WTC11 (cell line): ENCODE data around the gene CAMSAP1. TPM values are rescaled to one million over a fixed set of nuclear protein-coding genes. Genes with fewer than 3 reads are reported as not detected.

Experiments used
- ATAC-seq: fragments of 200-7000 bp; cut with Tn5 transposase; 2 replicates; pipeline ENCODE4 v1.10.0; 2021; ENCODE audit warnings: mild to moderate bottlenecking, moderate library complexity
- CTCF ChIA-PET: fragments of 300-600 bp; sonication (Branson Sonifier 250); formaldehyde crosslinking; loops from one replicate; lab custom pipeline; 2021; ENCODE audit warnings: antibody characterized with exemption; lab: Charles Lee
- POLR2A ChIA-PET: fragments of 350-600 bp; sonication (Branson Sonifier 250); formaldehyde crosslinking; loops from one replicate; lab custom pipeline; 2021; ENCODE audit warnings: antibody characterized with exemption; lab: Charles Lee
- DNase-seq: peaks from one replicate; pipeline ENCODE4 v3.0.0; 2021; ENCODE audit warnings: low spot score
- H3K27ac Mint-ChIP-seq: 2 replicates; pipeline ENCODE4 v1.8.0; 2021; ENCODE audit warnings: mixed read lengths
- H3K27me3 Mint-ChIP-seq: 2 replicates; pipeline ENCODE4 v1.8.0; 2021; ENCODE audit warnings: low read depth, mild to moderate bottlenecking, moderate library complexity, mixed read lengths
- H3K36me3 Mint-ChIP-seq: 2 replicates; pipeline ENCODE4 v1.8.0; 2021; ENCODE audit warnings: mixed read lengths
- H3K4me1 Mint-ChIP-seq: 2 replicates; pipeline ENCODE4 v1.8.0; 2022; ENCODE audit warnings: mixed read lengths
- H3K4me3 Mint-ChIP-seq: 2 replicates; pipeline ENCODE4 v1.8.0; 2021; ENCODE audit warnings: mild to moderate bottlenecking, moderate library complexity, mixed read lengths
- H3K9me3 Mint-ChIP-seq: 2 replicates; pipeline ENCODE4 v1.8.0; 2021; ENCODE audit warnings: mixed read lengths
- ATF1 ChIP-seq: sonication (generic); formaldehyde crosslinking; IDR thresholded peaks from 2 replicates; pipeline ENCODE4 v1.8.1; 2023; ENCODE audit warnings: mild to moderate bottlenecking, moderate library complexity, missing genetic modification reagents
- CREB1 ChIP-seq: sonication (generic); formaldehyde crosslinking; IDR thresholded peaks from 2 replicates; pipeline ENCODE4 v1.8.0; 2023; ENCODE audit warnings: mild to moderate bottlenecking, missing genetic modification reagents
- ESRRA ChIP-seq: sonication (generic); formaldehyde crosslinking; IDR thresholded peaks from 2 replicates; pipeline ENCODE4 v1.8.1; 2022; ENCODE audit warnings: mild to moderate bottlenecking, missing genetic modification reagents, borderline replicate concordance
- ETV6 ChIP-seq: sonication (generic); formaldehyde crosslinking; IDR thresholded peaks from 2 replicates; pipeline ENCODE4 v1.8.1; 2022; ENCODE audit warnings: mild to moderate bottlenecking, missing genetic modification reagents
- FOXP1 ChIP-seq: sonication (generic); formaldehyde crosslinking; IDR thresholded peaks from 2 replicates; pipeline ENCODE4 v1.8.0; 2022; ENCODE audit warnings: missing genetic modification reagents, mild to moderate bottlenecking, moderate library complexity, borderline replicate concordance
- MXD4 ChIP-seq: fragments of 250-450 bp; sonication (Bioruptor Pico); IDR thresholded peaks from 2 replicates; pipeline ENCODE4 v1.8.0; 2021; ENCODE audit warnings: mild to moderate bottlenecking, moderate library complexity, borderline replicate concordance
- MYBL2 ChIP-seq: sonication (generic); formaldehyde crosslinking; IDR thresholded peaks from 2 replicates; pipeline ENCODE4 v1.8.1; 2023; ENCODE audit warnings: mild to moderate bottlenecking, moderate library complexity, missing genetic modification reagents
- NR1H2 ChIP-seq: sonication (generic); formaldehyde crosslinking; IDR thresholded peaks from 2 replicates; pipeline ENCODE4 v1.9.0; 2021; ENCODE audit warnings: mild to moderate bottlenecking, moderate library complexity, missing genetic modification reagents
- RELA ChIP-seq: sonication (generic); formaldehyde crosslinking; IDR thresholded peaks from 2 replicates; pipeline ENCODE4 v1.8.1; 2022; ENCODE audit warnings: missing genetic modification reagents, mild to moderate bottlenecking, borderline replicate concordance
- SMAD3 ChIP-seq: sonication (generic); formaldehyde crosslinking; IDR thresholded peaks from 2 replicates; pipeline ENCODE4 v1.8.0; 2022; ENCODE audit warnings: missing genetic modification reagents, mild to moderate bottlenecking, borderline replicate concordance
- TP53 ChIP-seq: sonication (generic); formaldehyde crosslinking; IDR thresholded peaks from 2 replicates; pipeline ENCODE4 v1.8.1; 2023; ENCODE audit warnings: mild to moderate bottlenecking, missing genetic modification reagents
- ZNF219 ChIP-seq: sonication (generic); formaldehyde crosslinking; IDR thresholded peaks from 2 replicates; pipeline ENCODE4 v1.8.0; 2023; ENCODE audit warnings: missing genetic modification reagents, mild to moderate bottlenecking, borderline replicate concordance
- ZNF232 ChIP-seq: sonication (generic); formaldehyde crosslinking; IDR thresholded peaks from 2 replicates; pipeline ENCODE4 v1.8.0; 2022; ENCODE audit warnings: mild to moderate bottlenecking, missing genetic modification reagents
- ZNF263 ChIP-seq: sonication (generic); formaldehyde crosslinking; IDR thresholded peaks from 2 replicates; pipeline ENCODE4 v1.8.1; 2022; ENCODE audit warnings: low read depth, mild to moderate bottlenecking, moderate library complexity, missing genetic modification reagents
- ZNF317 ChIP-seq: sonication (generic); formaldehyde crosslinking; IDR thresholded peaks from 2 replicates; pipeline ENCODE4 v1.8.1; 2023; ENCODE audit warnings: low read depth, mild to moderate bottlenecking, moderate library complexity, missing genetic modification reagents, borderline replicate concordance
- total RNA-seq: library from RNA; stranded (reverse); gene quantifications from 3 replicates; pipeline ENCODE4 v1.2.3, GENCODE V29; 2021
- TF ChIP-seq, protein P1 (sequence below): sonication (generic); formaldehyde crosslinking; IDR thresholded peaks from 2 replicates; pipeline ENCODE4 v1.8.1; 2023; ENCODE audit warnings: mild to moderate bottlenecking, missing genetic modification reagents, borderline replicate concordance
- TF ChIP-seq, protein P2 (sequence below): sonication (generic); formaldehyde crosslinking; IDR thresholded peaks from 2 replicates; pipeline ENCODE4 v1.8.0; 2022; ENCODE audit warnings: mild to moderate bottlenecking, missing genetic modification reagents
- TF ChIP-seq, protein P3 (sequence below): fragments of 250-450 bp; sonication (Bioruptor Pico); conservative IDR thresholded peaks from 2 replicates; pipeline ENCODE4 v1.9.0; 2021; ENCODE audit warnings: mild to moderate bottlenecking
- TF ChIP-seq, protein P4 (sequence below): sonication (generic); formaldehyde crosslinking; IDR thresholded peaks from 2 replicates; pipeline ENCODE4 v1.8.1; 2023; ENCODE audit warnings: mild to moderate bottlenecking, missing genetic modification reagents, moderate library complexity

The CAMSAP1 gene
- total RNA-seq, 1 experiment from 2014 or later = 40.5 TPM

DNA sequence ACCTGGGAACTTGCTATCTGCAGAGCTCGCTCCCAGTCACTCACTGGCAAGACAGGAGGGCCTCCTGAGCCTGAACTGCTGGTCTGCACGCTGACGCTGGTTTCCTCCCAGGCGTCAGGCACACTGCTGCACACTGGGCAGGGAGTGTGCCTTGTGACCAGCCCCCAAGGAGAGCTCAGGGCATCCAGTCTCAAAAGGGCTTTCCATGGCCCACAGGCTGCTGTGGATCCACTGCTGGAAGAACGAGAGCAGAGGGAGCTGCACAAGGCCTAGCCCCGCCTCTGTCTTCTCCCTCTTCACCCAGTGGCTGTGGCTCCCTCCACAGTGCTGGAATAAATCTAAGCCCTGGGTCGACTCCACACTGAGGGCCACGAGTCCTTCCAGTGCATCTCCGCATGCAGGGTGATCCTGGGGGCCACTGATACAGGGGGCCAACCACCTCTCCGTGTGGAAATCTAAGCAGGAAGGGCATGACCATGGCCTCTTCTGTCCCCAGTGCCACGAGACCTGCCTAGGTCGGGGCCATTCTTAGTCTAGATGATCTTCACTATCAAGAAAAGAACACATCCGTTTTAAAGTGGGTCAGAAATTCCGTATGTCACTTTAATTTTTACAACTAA lies 93.6 kb downstream of the CAMSAP1 start (continued):
- TF ChIP-seq, protein P1, sequence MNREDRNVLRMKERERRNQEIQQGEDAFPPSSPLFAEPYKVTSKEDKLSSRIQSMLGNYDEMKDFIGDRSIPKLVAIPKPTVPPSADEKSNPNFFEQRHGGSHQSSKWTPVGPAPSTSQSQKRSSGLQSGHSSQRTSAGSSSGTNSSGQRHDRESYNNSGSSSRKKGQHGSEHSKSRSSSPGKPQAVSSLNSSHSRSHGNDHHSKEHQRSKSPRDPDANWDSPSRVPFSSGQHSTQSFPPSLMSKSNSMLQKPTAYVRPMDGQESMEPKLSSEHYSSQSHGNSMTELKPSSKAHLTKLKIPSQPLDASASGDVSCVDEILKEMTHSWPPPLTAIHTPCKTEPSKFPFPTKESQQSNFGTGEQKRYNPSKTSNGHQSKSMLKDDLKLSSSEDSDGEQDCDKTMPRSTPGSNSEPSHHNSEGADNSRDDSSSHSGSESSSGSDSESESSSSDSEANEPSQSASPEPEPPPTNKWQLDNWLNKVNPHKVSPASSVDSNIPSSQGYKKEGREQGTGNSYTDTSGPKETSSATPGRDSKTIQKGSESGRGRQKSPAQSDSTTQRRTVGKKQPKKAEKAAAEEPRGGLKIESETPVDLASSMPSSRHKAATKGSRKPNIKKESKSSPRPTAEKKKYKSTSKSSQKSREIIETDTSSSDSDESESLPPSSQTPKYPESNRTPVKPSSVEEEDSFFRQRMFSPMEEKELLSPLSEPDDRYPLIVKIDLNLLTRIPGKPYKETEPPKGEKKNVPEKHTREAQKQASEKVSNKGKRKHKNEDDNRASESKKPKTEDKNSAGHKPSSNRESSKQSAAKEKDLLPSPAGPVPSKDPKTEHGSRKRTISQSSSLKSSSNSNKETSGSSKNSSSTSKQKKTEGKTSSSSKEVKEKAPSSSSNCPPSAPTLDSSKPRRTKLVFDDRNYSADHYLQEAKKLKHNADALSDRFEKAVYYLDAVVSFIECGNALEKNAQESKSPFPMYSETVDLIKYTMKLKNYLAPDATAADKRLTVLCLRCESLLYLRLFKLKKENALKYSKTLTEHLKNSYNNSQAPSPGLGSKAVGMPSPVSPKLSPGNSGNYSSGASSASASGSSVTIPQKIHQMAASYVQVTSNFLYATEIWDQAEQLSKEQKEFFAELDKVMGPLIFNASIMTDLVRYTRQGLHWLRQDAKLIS = no peak
- no peak for TF ChIP-seq ZNF263 (CRISPR knock-in tag)
- no peak for TF ChIP-seq FOXP1 (CRISPR knock-in tag)
- TF ChIP-seq, protein P2, sequence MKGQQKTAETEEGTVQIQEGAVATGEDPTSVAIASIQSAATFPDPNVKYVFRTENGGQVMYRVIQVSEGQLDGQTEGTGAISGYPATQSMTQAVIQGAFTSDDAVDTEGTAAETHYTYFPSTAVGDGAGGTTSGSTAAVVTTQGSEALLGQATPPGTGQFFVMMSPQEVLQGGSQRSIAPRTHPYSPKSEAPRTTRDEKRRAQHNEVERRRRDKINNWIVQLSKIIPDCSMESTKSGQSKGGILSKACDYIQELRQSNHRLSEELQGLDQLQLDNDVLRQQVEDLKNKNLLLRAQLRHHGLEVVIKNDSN (CRISPR knock-in tag) = no peak
- TF ChIP-seq CREB1 = no peak
- TF ChIP-seq MXD4 = no peak
- no peak for TF ChIP-seq ZNF219
- no peak for TF ChIP-seq ZNF317 (CRISPR knock-in tag)
- TF ChIP-seq, protein P3, sequence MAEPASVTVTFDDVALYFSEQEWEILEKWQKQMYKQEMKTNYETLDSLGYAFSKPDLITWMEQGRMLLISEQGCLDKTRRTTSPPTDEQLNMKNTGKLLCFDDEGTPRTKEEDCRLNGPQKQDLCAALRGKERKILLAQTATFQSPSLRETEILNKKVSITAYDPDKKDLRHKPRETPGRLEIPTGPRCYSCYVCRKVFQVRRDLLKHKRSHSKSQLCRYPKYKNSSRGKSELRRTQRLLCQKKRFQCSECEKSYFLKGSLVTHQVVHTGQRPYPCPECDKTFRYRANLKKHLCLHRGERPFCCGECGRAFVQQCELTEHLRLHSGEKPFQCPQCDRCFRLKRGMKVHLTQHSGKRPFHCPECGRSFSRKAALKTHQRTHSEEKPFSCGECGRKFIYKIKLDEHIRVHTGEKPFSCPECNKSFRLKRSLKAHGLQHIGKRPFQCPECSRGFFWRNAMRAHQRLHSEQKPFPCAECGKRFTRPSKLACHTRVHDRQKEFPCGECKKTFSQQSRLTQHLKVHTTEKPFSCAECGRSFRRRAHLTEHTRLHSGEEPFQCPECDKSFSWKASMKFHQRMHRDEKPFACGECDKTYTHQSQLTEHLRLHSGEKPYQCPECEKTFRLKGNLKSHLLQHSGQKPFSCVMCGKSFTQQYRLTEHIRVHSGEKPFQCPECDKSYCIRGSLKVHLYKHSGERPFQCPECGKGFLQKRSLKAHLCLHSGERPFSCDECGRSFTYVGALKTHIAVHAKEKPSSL (CRISPR knock-in tag) = no peak
- TF ChIP-seq ZNF232 = no peak
- no peak for TF ChIP-seq NR1H2 (CRISPR knock-in tag)

DNA sequence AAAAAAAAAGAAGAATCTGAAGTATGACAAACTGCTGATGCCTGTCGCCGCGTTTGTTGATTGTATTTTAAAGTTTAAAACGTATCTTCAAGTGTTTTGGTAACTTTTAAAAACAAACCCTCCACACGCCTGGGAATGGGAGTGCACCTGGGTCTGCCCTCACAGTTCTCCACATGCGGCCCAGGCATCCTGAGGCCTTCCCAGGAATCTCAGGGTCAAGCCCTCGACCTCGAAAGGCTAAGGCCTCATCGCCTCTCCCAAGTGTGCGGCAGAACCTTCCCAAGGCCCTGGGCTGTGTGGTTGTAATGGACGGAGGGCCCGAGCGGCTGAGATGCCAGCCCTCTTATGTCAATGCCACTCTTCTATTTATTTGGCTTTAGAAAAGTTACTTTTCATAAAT lies 94.4 kb downstream of the CAMSAP1 start:
- TF ChIP-seq, protein P4, sequence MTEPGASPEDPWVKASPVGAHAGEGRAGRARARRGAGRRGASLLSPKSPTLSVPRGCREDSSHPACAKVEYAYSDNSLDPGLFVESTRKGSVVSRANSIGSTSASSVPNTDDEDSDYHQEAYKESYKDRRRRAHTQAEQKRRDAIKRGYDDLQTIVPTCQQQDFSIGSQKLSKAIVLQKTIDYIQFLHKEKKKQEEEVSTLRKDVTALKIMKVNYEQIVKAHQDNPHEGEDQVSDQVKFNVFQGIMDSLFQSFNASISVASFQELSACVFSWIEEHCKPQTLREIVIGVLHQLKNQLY (CRISPR knock-in tag) = no peak
- TF ChIP-seq MYBL2 (CRISPR knock-in tag) = no peak
- no peak for TF ChIP-seq SMAD3
- no peak for TF ChIP-seq RELA (CRISPR knock-in tag)
- TF ChIP-seq TP53 (CRISPR knock-in tag) = no peak
- TF ChIP-seq ETV6 (CRISPR knock-in tag) = no peak
- TF ChIP-seq ESRRA (CRISPR knock-in tag) = no peak
- no peak for TF ChIP-seq ATF1 (CRISPR knock-in tag)
- ATAC-seq (no peak), DNase-seq (no peak)
- Mint-ChIP-seq H3K4me3 (no peak overlapping the region), H3K9me3 (no peaks in the 10 kb centered on the region), H3K4me1 (peaks cover 4% of the 10 kb centered on the region; the same call in 1 of the 2 replicates), H3K27ac (no peak overlapping the region), H3K27me3 (no peaks in the 10 kb centered on the region), H3K36me3 (peaks cover 66% of the 10 kb centered on the region)
- CTCF ChIA-PET = interaction anchor here (1.1 kb wide), 1 partner anchor 209 kb away, joined by 3 read pairs; no protein-coding TSS in a partner anchor
- POLR2A ChIA-PET = interaction anchor here (0.6 kb wide), 1 partner anchor 55 kb away, joined by 3 read pairs; no protein-coding TSS in a partner anchor
